ENCODE results near the gene IL3.

The IL3 gene, protein sequence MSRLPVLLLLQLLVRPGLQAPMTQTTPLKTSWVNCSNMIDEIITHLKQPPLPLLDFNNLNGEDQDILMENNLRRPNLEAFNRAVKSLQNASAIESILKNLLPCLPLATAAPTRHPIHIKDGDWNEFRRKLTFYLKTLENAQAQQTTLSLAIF

GRCh38 chr5:132060501-132061161 is at the start of gene IL3:
TSS of gene IL3 (plus strand) at chr5:132060655. CDS start at chr5:132060707, 52 bp downstream.
- Mint-ChIP-seq H3K4me3 (peak within 1 kb of the TSS; percentile 38), H3K36me3 (ENCODE audit: low read depth) (no peaks in the 10 kb centered on the region), H3K27me3 (no peaks in the 10 kb centered on the region), H3K27ac (peak within 1 kb of the TSS; percentile 45), H3K9me3 (no peaks in the 10 kb centered on the region), H3K4me1 (ENCODE audit: low read depth) (peaks cover 76% of the 10 kb centered on the region)
- peak; percentile 32 for DNase-seq

DNA sequence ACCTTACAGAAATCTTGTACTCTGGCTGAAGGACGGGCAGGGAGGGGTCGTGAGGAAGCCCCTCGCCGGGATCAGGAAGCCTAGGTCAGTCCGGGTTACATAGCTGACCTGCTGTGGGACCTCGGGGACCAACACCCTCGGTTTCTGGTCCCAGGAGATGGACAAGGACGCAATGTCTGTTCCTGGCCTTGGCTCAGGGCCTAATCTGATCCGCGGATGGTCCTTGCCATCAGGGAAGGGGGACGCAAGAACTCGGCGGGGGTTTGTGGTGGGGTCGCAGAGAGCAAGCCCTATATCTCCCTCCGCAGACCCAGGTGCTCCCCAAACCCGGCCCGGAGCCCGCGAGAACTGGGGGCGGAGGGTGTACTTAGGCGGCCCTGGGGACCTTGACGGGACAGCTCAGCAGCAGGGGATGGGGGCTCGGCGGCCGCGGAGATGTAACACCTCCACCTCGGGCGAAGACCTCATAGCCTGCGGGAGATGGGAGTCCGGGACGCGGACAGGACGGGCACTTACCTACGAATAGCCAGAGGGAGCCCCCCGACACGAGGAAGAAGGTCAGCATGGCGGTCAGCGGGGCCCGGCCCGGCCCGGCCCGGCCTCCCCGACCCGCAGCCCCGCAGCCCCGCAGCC is 49.4 kb upstream of the IL3 start:
- H3K4me1 Mint-ChIP-seq (ENCODE audit: low read depth): peaks cover 38% of the 10 kb centered on the region
- peaks cover 53% of the 10 kb centered on the region for H3K27me3 Mint-ChIP-seq
- peak overlapping the region; percentile 67 for H3K27ac Mint-ChIP-seq
- no peak for DNase-seq
- H3K4me3 Mint-ChIP-seq: peak overlapping the region; percentile 77
- no peaks in the 10 kb centered on the region for H3K36me3 Mint-ChIP-seq (ENCODE audit: low read depth)
- H3K9me3 Mint-ChIP-seq: no peaks in the 10 kb centered on the region

DNA sequence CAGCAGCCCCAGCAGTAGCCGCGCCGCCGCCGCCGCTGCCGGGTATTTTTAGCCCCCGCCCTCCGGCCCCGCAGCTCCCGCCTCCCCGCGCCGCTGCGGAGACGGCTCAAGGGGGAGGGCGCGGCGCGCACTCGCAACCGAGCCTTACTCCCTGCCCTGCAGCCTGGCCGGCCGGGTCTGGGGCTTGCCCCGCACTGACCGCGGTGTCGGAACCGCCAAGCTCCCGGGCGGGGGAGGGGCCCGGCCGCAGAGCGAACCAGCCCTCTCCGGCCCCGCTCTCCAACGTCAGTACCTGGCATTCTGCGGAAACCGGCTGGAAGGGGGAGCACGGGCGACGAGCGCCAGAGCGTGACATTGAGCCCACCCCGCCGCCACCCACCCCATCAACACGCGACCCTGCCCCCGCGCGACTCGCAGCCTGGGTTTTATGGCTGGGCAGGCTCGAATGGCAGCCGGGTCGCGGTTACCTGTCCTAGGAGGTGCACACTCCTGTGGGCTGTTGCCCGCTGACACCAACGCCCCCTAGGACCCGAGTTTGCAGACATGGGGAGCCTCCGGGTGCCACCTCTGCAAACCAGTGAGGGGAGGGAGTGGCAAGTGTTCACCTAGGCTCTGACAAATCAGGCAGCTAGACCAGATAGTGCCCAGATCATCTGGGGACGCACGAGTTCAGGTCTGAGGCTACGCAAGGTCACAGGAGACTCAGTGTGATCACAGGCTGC is 48.7 kb upstream of the IL3 start, which contains the start of gene ACSL6:
Gene ACSL6 (minus strand): TSS at position 37 of the 722 bp plus-strand sequence. CDS start 105 bp downstream, outside the sequence.
- H3K9me3 Mint-ChIP-seq: no peaks in the 10 kb centered on the region
- no peaks in the 10 kb centered on the region for H3K36me3 Mint-ChIP-seq (ENCODE audit: low read depth)
- H3K4me3 Mint-ChIP-seq: peak within 1 kb of the TSS; percentile 77
- DNase-seq: peak; percentile 67
- H3K4me1 Mint-ChIP-seq (ENCODE audit: low read depth): peaks cover 43% of the 10 kb centered on the region
- peaks cover 60% of the 10 kb centered on the region for H3K27me3 Mint-ChIP-seq
- H3K27ac Mint-ChIP-seq: peak within 1 kb of the TSS; percentile 67

GRCh38 chr5:132012371-132013005 is 48.0 kb upstream of the IL3 start:
- no peaks in the 10 kb centered on the region for H3K9me3 Mint-ChIP-seq
- no peaks in the 10 kb centered on the region for H3K36me3 Mint-ChIP-seq (ENCODE audit: low read depth)
- H3K27ac Mint-ChIP-seq: no peak overlapping the region
- peak overlapping the region; percentile 65 for H3K4me3 Mint-ChIP-seq
- H3K27me3 Mint-ChIP-seq: peaks cover 61% of the 10 kb centered on the region
- DNase-seq: peak; percentile 52
- peaks cover 48% of the 10 kb centered on the region for H3K4me1 Mint-ChIP-seq (ENCODE audit: low read depth)

GRCh38 chr5:132013006-132013689 is 47.3 kb upstream of the IL3 start:
- H3K27ac Mint-ChIP-seq: no peak overlapping the region
- peaks cover 65% of the 10 kb centered on the region for H3K27me3 Mint-ChIP-seq
- no peaks in the 10 kb centered on the region for H3K36me3 Mint-ChIP-seq (ENCODE audit: low read depth)
- no peak overlapping the region for H3K4me3 Mint-ChIP-seq
- H3K4me1 Mint-ChIP-seq (ENCODE audit: low read depth): peaks cover 48% of the 10 kb centered on the region
- DNase-seq: peak; percentile 31
- H3K9me3 Mint-ChIP-seq: no peaks in the 10 kb centered on the region

GRCh38 chr5:132013711-132014110 is 46.7 kb upstream of the IL3 start:
- peak; percentile 28 for DNase-seq
- Mint-ChIP-seq H3K4me1 (ENCODE audit: low read depth) (peaks cover 48% of the 10 kb centered on the region), H3K36me3 (ENCODE audit: low read depth) (no peaks in the 10 kb centered on the region), H3K27ac (no peak overlapping the region), H3K27me3 (peaks cover 65% of the 10 kb centered on the region), H3K9me3 (no peaks in the 10 kb centered on the region), H3K4me3 (no peak overlapping the region)

DNA sequence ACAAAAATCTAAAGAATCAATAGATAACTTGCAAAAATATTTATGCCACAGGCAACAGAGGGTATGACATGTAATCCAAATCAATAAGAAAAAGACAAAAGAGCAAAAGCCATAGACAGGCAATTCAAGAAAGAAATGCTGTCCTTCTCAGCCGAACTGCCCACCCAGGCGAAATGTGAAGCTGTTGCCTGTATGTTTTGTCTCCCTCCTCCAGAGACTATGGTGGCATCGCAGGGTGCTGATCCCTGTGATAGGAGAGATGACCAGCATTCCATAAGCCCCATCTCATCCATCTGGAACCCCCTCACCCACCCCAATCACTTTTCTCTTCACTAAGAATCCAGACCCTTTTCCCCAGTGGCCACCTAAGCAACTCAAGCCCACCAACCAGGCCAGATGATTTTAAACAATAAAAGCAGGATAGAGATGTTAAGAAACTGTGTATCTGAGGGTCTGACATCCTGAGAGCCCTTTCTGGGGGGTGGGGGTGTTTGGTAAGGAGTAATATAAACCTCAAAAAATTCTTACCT is 43.7 kb upstream of the IL3 start:
- peaks cover 55% of the 10 kb centered on the region for H3K4me1 Mint-ChIP-seq (ENCODE audit: low read depth)
- DNase-seq: no peak
- H3K4me3 Mint-ChIP-seq: no peak overlapping the region
- no peaks in the 10 kb centered on the region for H3K36me3 Mint-ChIP-seq (ENCODE audit: low read depth)
- peaks cover 48% of the 10 kb centered on the region for H3K27me3 Mint-ChIP-seq
- H3K9me3 Mint-ChIP-seq: no peaks in the 10 kb centered on the region
- no peak overlapping the region for H3K27ac Mint-ChIP-seq

DNA sequence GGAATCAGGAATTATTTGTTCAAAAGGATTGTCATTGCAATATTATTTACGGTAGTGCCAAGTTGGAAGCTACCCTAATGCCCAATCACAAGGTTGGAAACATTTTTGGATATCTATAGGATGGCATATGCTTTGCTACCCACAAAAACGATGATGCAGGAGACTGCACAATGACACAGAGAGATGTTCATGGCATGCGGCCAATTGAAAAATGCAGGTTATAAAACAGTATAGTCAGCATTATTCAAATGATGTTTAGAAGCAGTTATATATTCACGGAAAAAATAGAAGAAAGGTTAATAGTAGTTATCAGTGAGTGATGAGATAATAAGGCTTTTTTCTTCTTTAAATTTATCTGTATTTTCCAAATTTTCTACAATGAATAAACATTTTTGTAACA is 43.1 kb upstream of the IL3 start:
- no peaks in the 10 kb centered on the region for H3K9me3 Mint-ChIP-seq
- H3K4me3 Mint-ChIP-seq: no peak overlapping the region
- H3K36me3 Mint-ChIP-seq (ENCODE audit: low read depth): no peaks in the 10 kb centered on the region
- no peak for DNase-seq
- peaks cover 50% of the 10 kb centered on the region for H3K4me1 Mint-ChIP-seq (ENCODE audit: low read depth)
- peaks cover 43% of the 10 kb centered on the region for H3K27me3 Mint-ChIP-seq
- no peak overlapping the region for H3K27ac Mint-ChIP-seq

DNA sequence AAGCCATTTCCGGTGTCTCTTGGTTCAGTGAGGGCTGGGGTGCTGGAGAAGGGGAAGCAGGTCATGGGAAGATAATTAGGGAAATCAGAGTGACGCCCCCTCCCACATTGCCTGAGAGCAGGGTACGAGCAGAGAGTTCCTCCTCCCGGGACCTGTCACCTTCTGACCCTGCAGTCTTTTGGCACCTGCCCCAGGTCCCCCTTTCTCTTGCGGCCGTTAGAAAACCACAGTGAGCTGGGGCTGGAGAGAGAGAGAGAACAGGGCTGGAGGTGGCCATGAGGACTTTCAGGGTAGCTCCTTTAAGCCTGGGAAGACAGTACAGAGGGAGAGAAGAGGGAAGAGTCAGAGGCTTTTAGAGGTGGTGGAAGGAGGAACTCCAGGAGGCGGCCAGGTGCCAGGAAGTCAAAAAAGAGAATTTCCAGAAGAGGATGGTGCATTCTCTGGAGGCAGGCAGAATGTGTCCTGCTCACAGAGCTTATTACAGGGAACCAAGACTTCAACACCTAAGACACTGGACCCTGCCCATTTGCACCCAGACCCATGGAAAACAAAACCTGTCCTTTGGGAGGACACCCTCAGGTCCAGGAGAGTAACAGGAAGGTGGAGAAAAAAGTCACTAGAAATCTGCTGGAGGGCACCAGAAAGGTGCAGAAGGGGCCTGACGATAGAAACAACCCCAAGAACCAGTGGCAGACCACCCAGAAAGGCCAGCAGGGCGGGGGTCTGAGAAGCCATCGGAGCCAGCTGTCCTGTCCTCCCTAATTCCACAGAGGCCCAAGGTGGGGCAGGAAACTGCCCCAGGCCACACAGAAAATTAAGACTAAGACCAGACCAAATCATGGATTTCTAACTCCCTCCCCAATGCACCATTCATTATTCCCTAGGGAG is 42.5 kb upstream of the IL3 start:
- Mint-ChIP-seq H3K9me3 (no peaks in the 10 kb centered on the region), H3K36me3 (ENCODE audit: low read depth) (no peaks in the 10 kb centered on the region), H3K4me1 (ENCODE audit: low read depth) (peaks cover 50% of the 10 kb centered on the region), H3K27ac (no peak overlapping the region), H3K27me3 (peaks cover 40% of the 10 kb centered on the region), H3K4me3 (no peak overlapping the region)
- peak; percentile 25 for DNase-seq

DNA sequence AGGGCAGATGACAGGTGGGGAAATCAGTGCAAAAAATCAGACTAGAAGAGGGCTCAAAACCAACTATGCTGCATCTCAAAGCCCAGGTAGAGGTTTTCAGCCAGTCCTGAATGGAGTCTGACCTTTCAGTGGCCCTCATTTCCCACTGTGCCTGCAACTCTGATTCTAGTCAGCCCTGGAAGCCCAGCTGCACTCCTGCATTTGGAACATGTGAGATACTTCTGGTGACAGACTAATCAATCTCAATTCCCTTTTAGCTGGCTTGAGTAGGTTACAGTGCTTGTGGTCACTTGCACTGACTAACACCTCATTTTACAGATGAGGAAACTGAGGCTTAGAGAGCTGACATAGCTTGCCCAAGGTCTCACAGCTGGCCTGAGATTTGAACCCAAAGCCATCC is 41.1 kb upstream of the IL3 start:
- Mint-ChIP-seq H3K4me3 (peak overlapping the region; percentile 29), H3K9me3 (no peaks in the 10 kb centered on the region), H3K27ac (peak overlapping the region; percentile 97), H3K4me1 (ENCODE audit: low read depth) (peaks cover 50% of the 10 kb centered on the region), H3K36me3 (ENCODE audit: low read depth) (no peaks in the 10 kb centered on the region), H3K27me3 (peaks cover 30% of the 10 kb centered on the region)
- peak; percentile 29 for DNase-seq

DNA sequence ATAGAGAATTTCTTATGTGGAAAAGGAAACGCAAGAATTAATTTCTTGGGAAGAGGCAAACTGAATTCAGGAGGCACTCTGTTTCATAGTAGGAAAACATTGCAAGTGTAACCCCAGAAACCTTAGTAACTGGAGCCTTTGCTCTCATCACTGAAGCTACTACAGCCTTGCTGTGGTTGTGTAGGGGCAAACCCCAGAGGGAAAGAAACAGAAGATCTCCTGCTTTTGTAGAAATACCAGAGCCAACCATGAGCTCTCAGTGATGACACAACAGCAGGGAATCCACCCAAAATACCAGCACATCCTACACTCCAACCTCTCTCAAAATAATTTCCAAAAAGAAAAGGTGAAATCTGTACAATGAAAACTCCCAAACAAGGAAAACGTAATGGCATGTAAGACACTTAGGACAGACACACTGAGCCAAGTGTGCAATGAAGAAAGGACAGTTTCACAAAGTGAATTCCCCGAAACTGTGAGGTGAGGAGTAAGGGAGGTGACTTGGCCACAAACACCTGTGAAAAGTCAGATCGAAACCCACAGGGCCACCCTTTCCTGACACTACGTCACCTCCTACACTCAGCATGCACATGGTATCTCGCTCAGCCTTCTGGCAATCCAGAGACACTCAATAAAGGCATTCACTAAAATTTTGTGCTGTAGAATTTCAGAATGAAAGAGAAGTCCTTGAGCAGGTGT is 40.4 kb upstream of the IL3 start:
- H3K36me3 Mint-ChIP-seq (ENCODE audit: low read depth): no peaks in the 10 kb centered on the region
- no peaks in the 10 kb centered on the region for H3K9me3 Mint-ChIP-seq
- H3K4me3 Mint-ChIP-seq: peak overlapping the region; percentile 63
- DNase-seq: peak; percentile 73
- peaks cover 50% of the 10 kb centered on the region for H3K4me1 Mint-ChIP-seq (ENCODE audit: low read depth)
- H3K27me3 Mint-ChIP-seq: peaks cover 23% of the 10 kb centered on the region
- H3K27ac Mint-ChIP-seq: peak overlapping the region; percentile 97

GRCh38 chr5:132020568-132021339 is 39.7 kb upstream of the IL3 start:
- Mint-ChIP-seq H3K27me3 (peaks cover 16% of the 10 kb centered on the region), H3K4me1 (ENCODE audit: low read depth) (peaks cover 50% of the 10 kb centered on the region), H3K27ac (peak overlapping the region; percentile 97), H3K9me3 (no peaks in the 10 kb centered on the region), H3K36me3 (ENCODE audit: low read depth) (no peaks in the 10 kb centered on the region), H3K4me3 (peak overlapping the region; percentile 63)
- DNase-seq: peak; percentile 61

Data from activated T-cell treated with anti-CD3 and anti-CD28 coated beads, Interleukin-2, amount 50 U/mL, for 24 hours (primary cell).